Fibroblast of lung (primary cell): ENCODE data around the gene SIPA1L3. TPM values are rescaled to one million over a fixed set of nuclear protein-coding genes. Genes with fewer than 3 reads are reported as not detected.

ENCODE experiments used
- DNase-seq, 2 donors: peaks; one replicate each; pipeline versions ENCODE4 v3.0.0 to v3.0.0-alpha.2; 2010; ENCODE audit warnings: low read depth in 2 of 2
- H2AFZ ChIP-seq: 2 replicates; pipeline ENCODE4 v1.5.1; 2012; ENCODE audit warnings: low read length, control low read depth, inconsistent platforms
- H3K27ac ChIP-seq: 2 replicates; pipeline ENCODE4 v1.5.1; 2011; ENCODE audit warnings: low read length, control low read depth; ENCODE audit not compliant: insufficient read depth
- H3K27me3 ChIP-seq: 2 replicates; pipeline ENCODE4 v1.5.1; 2011; ENCODE audit warnings: mild to moderate bottlenecking, low read length; ENCODE audit not compliant: control insufficient read depth, insufficient read depth
- H3K36me3 ChIP-seq: 2 replicates; pipeline ENCODE4 v1.5.1; 2011; ENCODE audit warnings: low read length; ENCODE audit not compliant: control insufficient read depth, insufficient read depth
- H3K4me1 ChIP-seq: 2 replicates; pipeline ENCODE4 v1.5.1; 2011; ENCODE audit warnings: low read length; ENCODE audit not compliant: control insufficient read depth, insufficient read depth; ENCODE audit errors: extremely low read depth
- H3K4me2 ChIP-seq: 2 replicates; pipeline ENCODE4 v1.5.1; 2011; ENCODE audit warnings: low read length, control low read depth; ENCODE audit not compliant: insufficient read depth; ENCODE audit errors: extremely low read depth
- H3K4me3 ChIP-seq, 4 experiments: fragments of 200-600 bp in 1 of 4; sonication (generic) in 1 of 4; replicated peaks in 1 of 4; 2 replicates each; pipeline ENCODE4 v1.5.1; 2011 to 2016; ENCODE audit warnings: low read length in 4 of 4, low read depth in 3 of 4, mild to moderate bottlenecking in 3 of 4, control low read depth in 2 of 4, inconsistent platforms in 1 of 4, mixed read lengths in 1 of 4; ENCODE audit not compliant: insufficient read depth in 1 of 4; ENCODE audit errors: control extremely low read depth in 1 of 4
- H3K79me2 ChIP-seq: 2 replicates; pipeline ENCODE4 v1.5.1; 2012; ENCODE audit warnings: mild to moderate bottlenecking, low read length, inconsistent platforms; ENCODE audit not compliant: control insufficient read depth, insufficient read depth
- H3K9ac ChIP-seq: 2 replicates; pipeline ENCODE4 v1.5.1; 2011; ENCODE audit warnings: mild to moderate bottlenecking, low read length, control low read depth; ENCODE audit not compliant: insufficient read depth
- H3K9me3 ChIP-seq: 2 replicates; pipeline ENCODE4 v1.5.1; 2012; ENCODE audit warnings: low read depth, low read length; ENCODE audit not compliant: control insufficient read depth, insufficient read depth
- H4K20me1 ChIP-seq: 2 replicates; pipeline ENCODE4 v1.5.1; 2011; ENCODE audit warnings: low read length; ENCODE audit not compliant: control insufficient read depth, insufficient read depth; ENCODE audit errors: extremely low read depth
- EZH2 ChIP-seq: IDR thresholded peaks from 2 replicates; pipeline ENCODE4 v1.5.1; 2012; ENCODE audit warnings: low read length, control low read depth, mild to moderate bottlenecking; ENCODE audit errors: missing control alignments
- polyA plus RNA-seq, 2 donors: library from polyadenylated mRNA; depleted of rRNA in 1 of 2; stranded (reverse) in 1 of 2; unstranded in 1 of 2; fragments of >200 nt; gene quantifications; 2 replicates each; pipeline ENCODE4 v1.2.1, GENCODE V29; 2011 to 2012; ENCODE audit warnings: missing spikeins in 1 of 2
- total RNA-seq: library from RNA; depleted of rRNA; stranded (reverse); fragments of >200 nt; gene quantifications from 2 replicates; pipeline ENCODE4 v1.2.1, GENCODE V29; 2014
- TF ChIP-seq, protein P1 (sequence below), 2 donors: IDR thresholded peaks in 1 of 2; conservative IDR thresholded peaks in 1 of 2; 1 replicate in 1 of 2; 2 replicates in 1 of 2; pipeline ENCODE4 v1.5.1; 2011 to 2012; ENCODE audit warnings: low read length in 2 of 2, control low read depth in 1 of 2, inconsistent platforms in 1 of 2, low read depth in 1 of 2, mild to moderate bottlenecking in 1 of 2

The SIPA1L3 gene
- total and polyA plus RNA-seq, 2 donors (not counting 1 experiment from before 2014, with no cell fraction given), result 3.7 to 10.1 TPM

- H3K4me2 ChIP-seq, result no peak overlapping the region
- H3K9me3 ChIP-seq, result no peaks in the 10 kb centered on the region
- H4K20me1 ChIP-seq, result no peaks in the 10 kb centered on the region
- H2AFZ ChIP-seq, result no peak overlapping the region
- H3K79me2 ChIP-seq, result no peaks in the 10 kb centered on the region
- no peak for DNase-seq
- TF ChIP-seq, protein P1, sequence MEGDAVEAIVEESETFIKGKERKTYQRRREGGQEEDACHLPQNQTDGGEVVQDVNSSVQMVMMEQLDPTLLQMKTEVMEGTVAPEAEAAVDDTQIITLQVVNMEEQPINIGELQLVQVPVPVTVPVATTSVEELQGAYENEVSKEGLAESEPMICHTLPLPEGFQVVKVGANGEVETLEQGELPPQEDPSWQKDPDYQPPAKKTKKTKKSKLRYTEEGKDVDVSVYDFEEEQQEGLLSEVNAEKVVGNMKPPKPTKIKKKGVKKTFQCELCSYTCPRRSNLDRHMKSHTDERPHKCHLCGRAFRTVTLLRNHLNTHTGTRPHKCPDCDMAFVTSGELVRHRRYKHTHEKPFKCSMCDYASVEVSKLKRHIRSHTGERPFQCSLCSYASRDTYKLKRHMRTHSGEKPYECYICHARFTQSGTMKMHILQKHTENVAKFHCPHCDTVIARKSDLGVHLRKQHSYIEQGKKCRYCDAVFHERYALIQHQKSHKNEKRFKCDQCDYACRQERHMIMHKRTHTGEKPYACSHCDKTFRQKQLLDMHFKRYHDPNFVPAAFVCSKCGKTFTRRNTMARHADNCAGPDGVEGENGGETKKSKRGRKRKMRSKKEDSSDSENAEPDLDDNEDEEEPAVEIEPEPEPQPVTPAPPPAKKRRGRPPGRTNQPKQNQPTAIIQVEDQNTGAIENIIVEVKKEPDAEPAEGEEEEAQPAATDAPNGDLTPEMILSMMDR (conservative IDR thresholded peaks at IDR 0.05 in 1 of 2, IDR thresholded peaks at IDR 0.05 in 1 of 2; ENCODE audit: low read depth in 1 of 2, low read length in 2 of 2), result no peak
- no peak for TF ChIP-seq EZH2
- H3K27me3 ChIP-seq, result no peaks in the 10 kb centered on the region
- no peak overlapping the region for H3K27ac ChIP-seq
- no peak overlapping the region for H3K9ac ChIP-seq
- peaks cover 6% of the 10 kb centered on the region for H3K36me3 ChIP-seq
- no peaks in the 10 kb centered on the region for H3K4me1 ChIP-seq
- H3K4me3 ChIP-seq, result no peak overlapping the region
Measured at GRCh38 chr19:38202504-38202903, 295.5 kb downstream of the SIPA1L3 start.

GRCh38 chr19:38203197-38203596, 296.2 kb downstream of the SIPA1L3 start:
- no peak overlapping the region for H3K9ac ChIP-seq
- DNase-seq, result no peak
- no peak for TF ChIP-seq EZH2
- TF ChIP-seq, protein P1 (conservative IDR thresholded peaks at IDR 0.05 in 1 of 2, IDR thresholded peaks at IDR 0.05 in 1 of 2; ENCODE audit: low read depth in 1 of 2, low read length in 2 of 2), result no peak
- H3K4me1 ChIP-seq, result no peaks in the 10 kb centered on the region
- no peak overlapping the region for H2AFZ ChIP-seq
- H3K4me2 ChIP-seq, result no peak overlapping the region
- H3K9me3 ChIP-seq, result no peaks in the 10 kb centered on the region
- no peaks in the 10 kb centered on the region for H3K79me2 ChIP-seq
- H3K27ac ChIP-seq, result no peak overlapping the region
- H3K27me3 ChIP-seq, result no peaks in the 10 kb centered on the region
- peaks cover 6% of the 10 kb centered on the region for H3K36me3 ChIP-seq
- H4K20me1 ChIP-seq, result no peaks in the 10 kb centered on the region
- H3K4me3 ChIP-seq, result no peak overlapping the region

DNA sequence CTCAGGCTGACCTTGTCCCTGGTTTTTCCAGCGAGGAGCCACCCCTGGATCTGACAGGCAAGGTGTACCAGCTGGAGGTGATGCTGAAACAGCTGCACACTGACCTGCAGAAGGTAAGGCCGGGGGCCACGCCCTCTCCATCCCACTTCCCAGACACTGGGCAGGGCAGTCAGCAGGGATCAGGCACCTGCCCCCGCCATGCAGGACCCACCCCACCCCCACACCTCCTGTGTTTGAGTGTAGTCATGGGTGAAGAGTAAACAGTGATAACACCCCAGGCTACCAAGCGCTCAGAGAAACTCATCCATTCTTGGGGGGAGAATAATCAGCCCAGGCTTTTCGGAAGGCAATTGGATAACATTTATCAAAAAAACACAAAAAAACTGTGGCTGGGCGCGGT, 297.1 kb downstream of the SIPA1L3 start:
- Histone ChIP-seq H3K4me1 (no peaks in the 10 kb centered on the region), H4K20me1 (no peaks in the 10 kb centered on the region), H3K36me3 (peaks cover 4% of the 10 kb centered on the region), H3K9ac (no peak overlapping the region), H3K4me2 (no peak overlapping the region), H3K27ac (no peak overlapping the region), H2AFZ (no peak overlapping the region), H3K27me3 (no peaks in the 10 kb centered on the region), H3K9me3 (no peaks in the 10 kb centered on the region), H3K79me2 (no peaks in the 10 kb centered on the region), H3K4me3 (no peak overlapping the region)
- DNase-seq, result no peak
- TF ChIP-seq EZH2, result no peak
- TF ChIP-seq, protein P1 (conservative IDR thresholded peaks at IDR 0.05 in 1 of 2, IDR thresholded peaks at IDR 0.05 in 1 of 2; ENCODE audit: low read depth in 1 of 2, low read length in 2 of 2), result no peak
